ENCODE data around the gene NPW.

GRCh38 chr16:2046893-2047329, 27.3 kb downstream of the NPW start:
- TF ChIP-seq POLR2A (IDR thresholded peaks at IDR 0.05): no peak
- no peak for TF ChIP-seq CTCF (IDR thresholded peaks at IDR 0.05)
- TF ChIP-seq POLR2AphosphoS5 (IDR thresholded peaks at IDR 0.05): no peak

Measured in breast epithelium (tissue), 3 donors.